H1 (cell line): ENCODE results near the gene GRIK4. TPM values are rescaled to one million over a fixed set of nuclear protein-coding genes. Genes with fewer than 3 reads are reported as not detected.

Experiments
- CTCF ChIA-PET: fragments of 300-600 bp; sonication (Branson Sonifier 250); formaldehyde crosslinking; loops from one replicate; lab custom pipeline; 2021; ENCODE audit not compliant: partially characterized antibody; lab: Charles Lee
- POLR2A ChIA-PET: fragments of 300-600 bp; sonication (Branson Sonifier 250); formaldehyde crosslinking; loops from one replicate; lab custom pipeline; 2021; ENCODE audit warnings: inconsistent platforms; ENCODE audit not compliant: partially characterized antibody; lab: Charles Lee
- DNase-seq, 2 experiments: peaks; one replicate each; pipeline versions ENCODE4 v3.0.0 to v3.0.0-alpha.2; 2010 to 2022; ENCODE audit warnings: low spot score in 2 of 2, low read depth in 1 of 2, mixed read lengths in 1 of 2
- FAIRE-seq: peaks from 2 replicates; lab custom pipeline; 2011; peaks lifted over from hg19 to GRCh38; lab: Jason Lieb, UNC
- H2AFZ ChIP-seq: 2 replicates; pipeline ENCODE4 v1.8.1; 2012; ENCODE audit warnings: low read length, inconsistent platforms
- H2AK5ac ChIP-seq: 2 replicates; pipeline ENCODE4 v1.6.1; 2013; ENCODE audit warnings: low read depth, low read length
- H2BK120ac ChIP-seq: replicated peaks from 2 replicates; pipeline ENCODE3; 2013; ENCODE audit warnings: low read depth, low read length, inconsistent platforms
- H2BK12ac ChIP-seq: 2 replicates; pipeline ENCODE4 v1.6.1; 2013; ENCODE audit warnings: low read depth, low read length
- H2BK15ac ChIP-seq: 2 replicates; pipeline ENCODE4 v1.6.1; 2013; ENCODE audit warnings: low read length
- H2BK20ac ChIP-seq: 2 replicates; pipeline ENCODE4 v1.6.1; 2013; ENCODE audit warnings: low read length
- H2BK5ac ChIP-seq: 2 replicates; pipeline ENCODE4 v1.6.1; 2013; ENCODE audit warnings: low read depth, low read length
- H3K14ac ChIP-seq: 2 replicates; pipeline ENCODE4 v1.6.1; 2013; ENCODE audit warnings: inconsistent platforms; ENCODE audit not compliant: insufficient read length
- H3K18ac ChIP-seq: 2 replicates; pipeline ENCODE4 v1.6.1; 2013; ENCODE audit warnings: low read length; ENCODE audit errors: extremely low read depth
- H3K23ac ChIP-seq: 2 replicates; pipeline ENCODE4 v1.6.1; 2013; ENCODE audit warnings: inconsistent platforms; ENCODE audit not compliant: insufficient read length
- H3K23me2 ChIP-seq: 2 replicates; pipeline ENCODE4 v1.6.1; 2013; ENCODE audit warnings: low read depth, low read length
- H3K27ac ChIP-seq: 2 replicates; pipeline ENCODE4 v1.6.1; 2011; ENCODE audit warnings: low read depth, low read length, inconsistent platforms
- H3K27me3 ChIP-seq, 4 experiments: replicated peaks in 1 of 4; 1 replicate in 1 of 4; 2 replicates in 3 of 4; pipeline versions ENCODE4 v1.6.1 to v1.8.1; 2011 to 2013; ENCODE audit warnings: low read length in 3 of 4, mild to moderate bottlenecking in 3 of 4, inconsistent platforms in 2 of 4, mixed read lengths in 2 of 4, moderate library complexity in 1 of 4; ENCODE audit not compliant: control insufficient read depth in 3 of 4, insufficient read depth in 3 of 4; ENCODE audit errors: extremely low read depth in 1 of 4
- H3K36me3 ChIP-seq, 4 experiments: 2 replicates each; pipeline versions ENCODE4 v1.6.1 to v1.8.1; 2011 to 2013; ENCODE audit warnings: mild to moderate bottlenecking in 4 of 4, low read length in 3 of 4, moderate library complexity in 2 of 4, control low read depth in 1 of 4, inconsistent platforms in 1 of 4; ENCODE audit not compliant: insufficient read depth in 4 of 4, control insufficient read depth in 2 of 4
- H3K4ac ChIP-seq: replicated peaks from 2 replicates; pipeline ENCODE3; 2013; ENCODE audit warnings: low read length, low read depth, mixed read lengths, inconsistent platforms; ENCODE audit not compliant: insufficient read length
- H3K4me1 ChIP-seq, 4 experiments: replicated peaks in 1 of 4; 1 replicate in 1 of 4; 2 replicates in 3 of 4; pipeline versions ENCODE4 v1.6.1 to v1.8.1; 2011 to 2013; ENCODE audit warnings: low read length in 3 of 4, inconsistent platforms in 2 of 4, mixed read lengths in 1 of 4; ENCODE audit not compliant: insufficient read depth in 4 of 4, control insufficient read depth in 3 of 4
- H3K4me2 ChIP-seq, 2 experiments: 2 replicates each; pipeline versions ENCODE4 v1.6.1 to v1.8.1; 2011 to 2013; ENCODE audit warnings: low read depth in 2 of 2, low read length in 2 of 2, control low read depth in 1 of 2, inconsistent platforms in 1 of 2, mild to moderate bottlenecking in 1 of 2; ENCODE audit not compliant: insufficient read depth in 1 of 2
- H3K4me3 ChIP-seq, 4 experiments: fragments of 200-600, 300-600 bp in 1 of 4; sonication (generic), shearing (Covaris generic), sonication (Bioruptor Twin) in 1 of 4; 2 replicates each; pipeline versions ENCODE4 v1.5.1 to v1.8.1; 2011 to 2016; ENCODE audit warnings: low read length in 4 of 4, low read depth in 3 of 4, control low read depth in 2 of 4, inconsistent platforms in 2 of 4, mild to moderate bottlenecking in 2 of 4, mixed read lengths in 1 of 4, moderate library complexity in 1 of 4; ENCODE audit not compliant: insufficient read depth in 2 of 4; ENCODE audit errors: extremely low read depth in 1 of 4
- H3K56ac ChIP-seq: replicated peaks from 2 replicates; pipeline ENCODE3; 2013; ENCODE audit warnings: low read depth, mild to moderate bottlenecking, mixed read lengths, low read length, inconsistent platforms; ENCODE audit not compliant: insufficient read length
- H3K79me1 ChIP-seq: 2 replicates; pipeline ENCODE4 v1.6.1; 2013; ENCODE audit warnings: low read depth, low read length, control low read depth
- H3K79me2 ChIP-seq, 2 experiments: 2 replicates each; pipeline versions ENCODE4 v1.6.1 to v1.8.1; 2012 to 2013; ENCODE audit warnings: low read length in 2 of 2, mild to moderate bottlenecking in 2 of 2, inconsistent platforms in 1 of 2; ENCODE audit not compliant: insufficient read depth in 2 of 2, control insufficient read depth in 1 of 2
- H3K9ac ChIP-seq, 4 experiments: replicated peaks in 1 of 4; 1 replicate in 1 of 4; 2 replicates in 3 of 4; pipeline versions ENCODE4 v1.6.1 to v1.8.1; 2011 to 2013; ENCODE audit warnings: low read depth in 3 of 4, low read length in 3 of 4, control low read depth in 2 of 4, mild to moderate bottlenecking in 2 of 4, moderate library complexity in 2 of 4, inconsistent platforms in 1 of 4; ENCODE audit errors: extremely low read depth in 1 of 4
- H3K9me3 ChIP-seq, 2 experiments: 2 replicates each; pipeline versions ENCODE4 v1.6.1 to v1.8.1; 2012 to 2013; ENCODE audit warnings: mild to moderate bottlenecking in 2 of 2, moderate library complexity in 2 of 2, control low read depth in 1 of 2, inconsistent platforms in 1 of 2, low read depth in 1 of 2, low read length in 1 of 2, mixed read lengths in 1 of 2; ENCODE audit not compliant: insufficient read depth in 2 of 2
- H4K20me1 ChIP-seq, 2 experiments: replicated peaks in 1 of 2; 2 replicates each; pipeline versions ENCODE3 to v1.8.1; 2011 to 2013; ENCODE audit warnings: inconsistent platforms in 2 of 2, low read length in 2 of 2, mild to moderate bottlenecking in 1 of 2; ENCODE audit not compliant: insufficient read depth in 2 of 2, control insufficient read depth in 1 of 2
- H4K5ac ChIP-seq: 2 replicates; pipeline ENCODE4 v1.6.1; 2013; ENCODE audit warnings: low read length, low read depth, mixed read lengths, inconsistent platforms; ENCODE audit not compliant: insufficient read length
- H4K8ac ChIP-seq: 2 replicates; pipeline ENCODE4 v1.8.0; 2013; ENCODE audit warnings: mild to moderate bottlenecking, moderate library complexity, low read length, inconsistent platforms; ENCODE audit not compliant: insufficient read depth; ENCODE audit errors: extremely low read depth
- H4K91ac ChIP-seq: replicated peaks from 2 replicates; pipeline ENCODE3; 2013; ENCODE audit warnings: low read length, mixed read lengths, inconsistent platforms; ENCODE audit not compliant: insufficient read length
- CTBP2 ChIP-seq: IDR thresholded peaks from 2 replicates; pipeline ENCODE4 v1.7.0; 2011; ENCODE audit warnings: borderline replicate concordance, mild to moderate bottlenecking, moderate library complexity, mixed read lengths, low read length; ENCODE audit not compliant: insufficient read depth, insufficient read length
- FOSL1 ChIP-seq: IDR thresholded peaks from 2 replicates; pipeline ENCODE4 v1.6.1; 2011; ENCODE audit warnings: mild to moderate bottlenecking, low read depth, low read length, moderate library complexity; ENCODE audit not compliant: insufficient read depth
- HDAC2 ChIP-seq, 2 experiments: fragments of 300-600 bp in 1 of 2; sonication (generic) in 1 of 2; IDR thresholded peaks; 2 replicates each; pipeline ENCODE4 v1.6.1; 2011 to 2012; ENCODE audit warnings: low read depth in 2 of 2, low read length in 2 of 2, mild to moderate bottlenecking in 2 of 2, moderate library complexity in 2 of 2, borderline replicate concordance in 1 of 2, inconsistent platforms in 1 of 2
- KDM5A ChIP-seq: fragments of 200-600 bp; IDR thresholded peaks from 2 replicates; pipeline ENCODE4 v1.7.1; 2012; ENCODE audit warnings: mild to moderate bottlenecking, low read length, inconsistent platforms, mixed read lengths
- MAFK ChIP-seq: IDR thresholded peaks from 2 replicates; pipeline ENCODE4 v1.6.1; 2012; ENCODE audit warnings: low read depth, mild to moderate bottlenecking, improper control_type of control experiment, low read length
- POLR2AphosphoS5 ChIP-seq: IDR thresholded peaks from 2 replicates; pipeline ENCODE4 v1.6.1; 2011; ENCODE audit warnings: low read depth, low read length
- RNF2 ChIP-seq: fragments of 200-900, 300-1000 bp; sonication (generic); IDR thresholded peaks from 2 replicates; pipeline ENCODE4 v1.7.1; 2016; ENCODE audit warnings: borderline replicate concordance, low read depth, mild to moderate bottlenecking, antibody characterized with exemption, low read length; ENCODE audit not compliant: poor library complexity, severe bottlenecking; ENCODE audit errors: missing control alignments
- SRF ChIP-seq: IDR thresholded peaks from 2 replicates; pipeline ENCODE4 v1.6.1; 2011; ENCODE audit warnings: mild to moderate bottlenecking, low read depth, low read length, moderate library complexity
- TAF1 ChIP-seq: IDR thresholded peaks from 2 replicates; pipeline ENCODE4 v1.6.1; 2011; ENCODE audit warnings: mild to moderate bottlenecking, low read depth, low read length
- TAF7 ChIP-seq: optimal IDR thresholded peaks from 2 replicates; pipeline ENCODE3; 2011; ENCODE audit warnings: low read depth, mild to moderate bottlenecking, inconsistent platforms, low read length, moderate library complexity, borderline replicate concordance
- WGBS, 2 experiments: shearing (Covaris generic) in 1 of 2; methylation state at CpG; one replicate each; pipeline versions ENCODE4 v1.1.6 to v1.1.7; 2013 to 2015; ENCODE audit warnings: low lambda C conversion rate in 2 of 2, mixed read lengths in 2 of 2, inconsistent platforms in 1 of 2, low coverage in 1 of 2, missing lambda C conversion rate in 1 of 2; ENCODE audit not compliant: insufficient replicate concordance in 2 of 2, insufficient coverage in 1 of 2, insufficient read length in 1 of 2; ENCODE audit errors: extremely low coverage in 1 of 2, missing lambda C conversion rate in 1 of 2; 5-methylcytosine and 5-hydroxymethylcytosine counted together
- polyA plus RNA-seq, 7 experiments: library from polyadenylated mRNA; depleted of rRNA in 3 of 7; stranded (reverse) in 5 of 7; unstranded in 2 of 7; fragments of >200 nt in 5 of 7; fragments of 200-250 nt in 2 of 7; gene quantifications; 1 replicate in 5 of 7; 2 replicates in 1 of 7; 4 replicates in 1 of 7; pipeline versions ENCODE4 v1.2.1 to v1.2.3, GENCODE V29; 2011 to 2013; ENCODE audit warnings: missing spikeins in 2 of 7, mixed read lengths in 2 of 7
- total RNA-seq: library from RNA; stranded (reverse); fragmentation: NEBNext Ultra II Directional; extraction: Animal tissue kit (Norgen Biotek cat#: 25700); gene quantifications from 2 replicates; pipeline ENCODE4 v1.2.1, GENCODE V29; 2021
- TF ChIP-seq, protein P1 (sequence below), 3 experiments: IDR thresholded peaks; 1 replicate in 2 of 3; 2 replicates in 1 of 3; pipeline versions ENCODE4 v1.5.1 to v1.6.1; 2011; ENCODE audit warnings: low read length in 3 of 3, mild to moderate bottlenecking in 3 of 3, inconsistent platforms in 2 of 3, low read depth in 1 of 3, moderate library complexity in 1 of 3; ENCODE audit not compliant: insufficient read depth in 1 of 3; ENCODE audit errors: control extremely low read depth in 1 of 3

Gene GRIK4
- total and polyA plus RNA-seq, 2 of the 8 experiments (the other 6 are each of a cell fraction or from before 2014, with no cell fraction given), result 1.2 to 2.9 TPM

DNA sequence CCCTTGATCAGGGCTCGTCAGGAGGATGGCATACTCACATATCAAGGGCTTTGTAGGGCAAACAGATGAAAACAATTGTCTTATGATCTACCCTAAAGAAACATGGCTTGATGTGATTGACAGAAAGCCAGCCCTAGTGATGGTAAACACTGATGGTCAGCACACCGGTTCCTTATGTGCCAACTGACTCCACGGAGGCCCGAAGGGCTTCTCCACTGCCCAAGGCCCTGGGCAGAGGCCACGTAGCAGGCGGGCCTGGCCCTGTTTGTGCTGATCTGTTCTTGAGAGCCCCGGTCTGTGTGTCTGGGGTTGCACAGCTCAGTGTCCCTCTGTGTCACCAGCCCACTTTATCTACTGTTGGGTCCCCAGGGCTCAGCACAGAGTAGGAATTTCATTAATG, 115.2 kb downstream of the GRIK4 start:
- POLR2A ChIA-PET, result no interaction called here
- H3K79me1 ChIP-seq, result no peaks in the 10 kb centered on the region
- H3K27me3 ChIP-seq, result no peaks in the 10 kb centered on the region
- no peak overlapping the region for H3K9ac ChIP-seq
- H3K23me2 ChIP-seq, result no peaks in the 10 kb centered on the region
- no peak overlapping the region for H2BK20ac ChIP-seq
- H3K27ac ChIP-seq, result no peak overlapping the region
- 88% methylated on average over 7 of the region's 7 CpGs; no CpG with 5 or more reads in 1 of the 2 experiments for WGBS, 2 experiments
- no peak overlapping the region for H4K91ac ChIP-seq
- no peak overlapping the region for H2AFZ ChIP-seq
- no peak overlapping the region for H3K56ac ChIP-seq
- H3K4me2 ChIP-seq, result no peak overlapping the region
- FAIRE-seq, result no peak
- no peak overlapping the region for H3K4me3 ChIP-seq
- no peak overlapping the region for H2BK15ac ChIP-seq
- no peak overlapping the region for H2AK5ac ChIP-seq
- peaks cover 0 to 2% (median 0%) of the 10 kb centered on the region in 4 experiments; a peak in 2 of 7 replicates for H3K4me1 ChIP-seq
- H3K79me2 ChIP-seq, result no peaks in the 10 kb centered on the region
- H4K20me1 ChIP-seq, result no peaks in the 10 kb centered on the region
- no peak for DNase-seq
- no peak overlapping the region for H2BK120ac ChIP-seq
- H3K4ac ChIP-seq, result no peak overlapping the region
- no peaks in the 10 kb centered on the region for H3K36me3 ChIP-seq
- H2BK12ac ChIP-seq, result no peak overlapping the region
- TF ChIP-seq, protein P1, sequence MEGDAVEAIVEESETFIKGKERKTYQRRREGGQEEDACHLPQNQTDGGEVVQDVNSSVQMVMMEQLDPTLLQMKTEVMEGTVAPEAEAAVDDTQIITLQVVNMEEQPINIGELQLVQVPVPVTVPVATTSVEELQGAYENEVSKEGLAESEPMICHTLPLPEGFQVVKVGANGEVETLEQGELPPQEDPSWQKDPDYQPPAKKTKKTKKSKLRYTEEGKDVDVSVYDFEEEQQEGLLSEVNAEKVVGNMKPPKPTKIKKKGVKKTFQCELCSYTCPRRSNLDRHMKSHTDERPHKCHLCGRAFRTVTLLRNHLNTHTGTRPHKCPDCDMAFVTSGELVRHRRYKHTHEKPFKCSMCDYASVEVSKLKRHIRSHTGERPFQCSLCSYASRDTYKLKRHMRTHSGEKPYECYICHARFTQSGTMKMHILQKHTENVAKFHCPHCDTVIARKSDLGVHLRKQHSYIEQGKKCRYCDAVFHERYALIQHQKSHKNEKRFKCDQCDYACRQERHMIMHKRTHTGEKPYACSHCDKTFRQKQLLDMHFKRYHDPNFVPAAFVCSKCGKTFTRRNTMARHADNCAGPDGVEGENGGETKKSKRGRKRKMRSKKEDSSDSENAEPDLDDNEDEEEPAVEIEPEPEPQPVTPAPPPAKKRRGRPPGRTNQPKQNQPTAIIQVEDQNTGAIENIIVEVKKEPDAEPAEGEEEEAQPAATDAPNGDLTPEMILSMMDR (IDR thresholded peaks at IDR 0.05; ENCODE audit: control extremely low read depth in 1 of 3, insufficient read depth in 1 of 3, low read depth in 1 of 3, low read length in 3 of 3), result no peak
- TF ChIP-seq HDAC2 (IDR thresholded peaks at IDR 0.05; ENCODE audit: borderline replicate concordance in 1 of 2, low read depth in 2 of 2, low read length in 2 of 2) (no peak), SRF (no peak), POLR2AphosphoS5 (no peak), TAF1 (no peak), KDM5A (no peak), RNF2 (no peak), MAFK (no peak), FOSL1 (no peak), CTBP2 (no peak), TAF7 (no peak)
- TF ChIP-seq, all 59 proteins: peak for 0
- Histone ChIP-seq H2BK5ac (no peak overlapping the region), H4K8ac (no peak overlapping the region), H3K18ac (no peak overlapping the region), H3K14ac (no peak overlapping the region), H4K5ac (no peak overlapping the region), H3K9me3 (no peaks in the 10 kb centered on the region), H3K23ac (no peak overlapping the region)
- CTCF ChIA-PET, result interaction anchor here (1.2 to 13.5 kb wide), 4 partner anchors 11 to 326 kb away, joined by 3 to 155 read pairs (median 22); no protein-coding TSS in a partner anchor
